Measurements from ENCODE around the gene C16orf95. TPM values are rescaled to one million over a fixed set of nuclear protein-coding genes. Genes with fewer than 3 reads are reported as not detected.

Gene C16orf95
- polyA plus RNA-seq, 2 of the 4 experiments (the other 2 are of a cell fraction), result 3.5 to 6.3 TPM

DNA sequence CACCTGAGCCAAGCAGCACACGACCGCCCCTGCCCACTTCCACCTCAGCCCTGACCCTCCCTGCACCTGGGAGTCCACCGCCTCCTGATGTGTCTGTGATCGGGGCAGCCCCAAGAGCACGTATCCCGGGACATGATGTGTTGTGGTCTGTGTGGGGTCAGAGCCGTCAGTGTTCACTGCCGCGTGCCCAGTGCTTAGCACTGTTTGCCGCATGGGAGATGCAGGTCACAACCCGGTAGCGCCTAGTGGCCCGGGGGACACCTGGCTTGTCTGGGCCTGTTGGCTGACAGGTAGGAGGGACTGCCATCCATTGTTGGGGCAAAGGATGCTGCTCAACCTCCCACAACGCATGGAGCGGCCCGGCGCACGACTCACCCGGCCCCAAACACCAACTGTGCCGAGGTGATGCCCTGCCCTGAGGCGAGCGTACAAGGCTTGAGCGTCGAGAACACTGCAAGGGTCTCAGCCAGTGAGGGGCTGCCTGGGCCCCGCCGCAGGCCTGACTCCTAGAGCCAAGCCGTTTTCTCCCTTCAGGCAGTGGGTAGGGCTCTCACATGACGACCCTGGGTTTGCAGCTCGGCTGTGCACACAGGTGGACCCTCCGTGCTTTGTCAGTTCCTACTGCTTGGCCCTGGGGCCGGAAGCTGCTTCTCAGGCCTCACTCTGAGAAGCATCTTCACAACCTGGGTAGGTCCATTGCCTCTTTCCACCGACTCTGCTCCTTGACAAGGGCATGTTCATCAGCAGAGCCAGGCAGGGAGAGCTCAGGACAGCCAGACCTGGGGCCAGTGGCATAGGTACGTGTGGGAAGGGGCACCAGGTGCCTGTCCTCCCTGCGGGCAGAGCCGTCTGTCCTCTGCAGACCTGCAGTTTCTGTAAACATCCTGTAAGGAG, 5.9 kb upstream of the C16orf95 start:
- TF ChIP-seq EHF (CRISPR knock-in tag; IDR thresholded peaks at IDR 0.05) (no peak), USF2 (IDR thresholded peaks at IDR 0.05) (no peak)
- ChIA-PET POLR2A (no interaction called here), CTCF (interaction anchor here (0.9 to 2.6 kb wide), 13 partner anchors 8 to 313 kb away, joined by 3 to 23 read pairs (median 5); partner anchors contain the start of gene FBXO31)
- DNase-seq (ENCODE audit: low read depth in 1 of 2, low spot score in 1 of 2) (no peak), FAIRE-seq (no peak), ATAC-seq (no peak)
- no peak overlapping the region for H3K4me2 ChIP-seq
- H3K4me3 ChIP-seq, result no peak overlapping the region
- H3K27ac ChIP-seq, result no peak overlapping the region
- 88% methylated on average over 26 of the region's 35 CpGs for WGBS (ENCODE audit: missing lambda C conversion rate)
- H3K4me1 ChIP-seq, result peaks cover 13% of the 10 kb centered on the region
- H3K9me3 ChIP-seq, result no peaks in the 10 kb centered on the region

DNA sequence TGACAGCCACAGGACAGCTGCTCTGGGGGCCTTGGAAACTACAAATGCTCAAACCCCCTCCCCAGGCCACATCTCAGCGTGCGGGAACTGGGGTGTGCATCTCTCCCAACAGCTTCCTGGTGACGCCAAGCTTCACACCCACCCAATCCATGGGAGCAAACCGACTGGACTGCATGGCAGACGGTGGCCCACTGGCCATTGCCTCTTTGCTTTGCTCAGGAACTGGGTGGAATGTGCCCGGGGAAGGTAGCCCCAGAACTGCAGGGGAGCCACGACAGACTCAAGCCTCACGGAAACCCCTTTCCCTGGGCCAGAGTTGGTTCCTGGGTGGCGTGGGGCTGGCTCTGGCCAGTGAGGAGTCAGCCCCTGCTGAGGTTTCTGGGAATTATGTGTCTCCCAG, 5.2 kb upstream of the C16orf95 start:
- Histone ChIP-seq H3K27ac (no peak overlapping the region), H3K4me2 (no peak overlapping the region), H3K9me3 (no peaks in the 10 kb centered on the region), H3K4me1 (peaks cover 13% of the 10 kb centered on the region), H3K4me3 (no peak overlapping the region)
- ChIA-PET CTCF (interaction anchor here (0.8 to 2.5 kb wide), 2 partner anchors 9 to 24 kb away, joined by 3 to 6 read pairs; no protein-coding TSS in a partner anchor), POLR2A (no interaction called here)
- WGBS (ENCODE audit: missing lambda C conversion rate), result 92% methylated on average over 9 of the region's 9 CpGs
- TF ChIP-seq CHD2 (IDR thresholded peaks at IDR 0.05; ENCODE audit: low read length, partially characterized antibody), result no peak
- no peak for TF ChIP-seq HEYL (CRISPR knock-in tag; IDR thresholded peaks at IDR 0.05)
- no peak for FAIRE-seq
- ATAC-seq, result no peak
- no peak for DNase-seq (ENCODE audit: low read depth in 1 of 2, low spot score in 1 of 2)

GRCh38 chr16:87321336-87322107, 4.3 kb upstream of the C16orf95 start:
- POLR2A ChIA-PET, result no interaction called here
- no peak overlapping the region for H3K27ac ChIP-seq

More at GRCh38 chr16:87321336-87322107, 4.3 kb upstream of the C16orf95 start:
- FAIRE-seq (no peak), DNase-seq (ENCODE audit: low read depth in 1 of 2, low spot score in 1 of 2) (no peak), ATAC-seq (no peak)
- Histone ChIP-seq H3K4me3 (no peak overlapping the region), H3K4me2 (no peak overlapping the region), H3K4me1 (peaks cover 13% of the 10 kb centered on the region), H3K9me3 (no peaks in the 10 kb centered on the region)
- TF ChIP-seq REST (IDR thresholded peaks at IDR 0.05), result no peak
- no peak for TF ChIP-seq JUN (IDR thresholded peaks at IDR 0.05)
- no peak for TF ChIP-seq RCOR1 (IDR thresholded peaks at IDR 0.05; ENCODE audit: low read depth, low read length)
- no peak for TF ChIP-seq RNF2 (IDR thresholded peaks at IDR 0.05; ENCODE audit: borderline replicate concordance, low read depth)
- no peak for TF ChIP-seq KDM5A (IDR thresholded peaks at IDR 0.05)
- TF ChIP-seq ZSCAN20 (CRISPR knock-in tag; IDR thresholded peaks at IDR 0.05), result no peak
- TF ChIP-seq POLR2A (IDR thresholded peaks at IDR 0.05; ENCODE audit: low read length), result no peak
- no peak for TF ChIP-seq TFCP2L1 (CRISPR knock-in tag; IDR thresholded peaks at IDR 0.05)
- no peak for TF ChIP-seq NR3C1 (IDR thresholded peaks at IDR 0.05)
- TF ChIP-seq, protein P1, sequence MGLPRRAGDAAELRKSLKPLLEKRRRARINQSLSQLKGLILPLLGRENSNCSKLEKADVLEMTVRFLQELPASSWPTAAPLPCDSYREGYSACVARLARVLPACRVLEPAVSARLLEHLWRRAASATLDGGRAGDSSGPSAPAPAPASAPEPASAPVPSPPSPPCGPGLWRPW (IDR thresholded peaks at IDR 0.05), result no peak
- no peak for TF ChIP-seq CEBPB (IDR thresholded peaks at IDR 0.05)
- TF ChIP-seq FOXS1 (CRISPR knock-in tag; IDR thresholded peaks at IDR 0.05), result no peak
- TF ChIP-seq BCL3 (IDR thresholded peaks at IDR 0.05), result no peak
- TF ChIP-seq, protein P2, sequence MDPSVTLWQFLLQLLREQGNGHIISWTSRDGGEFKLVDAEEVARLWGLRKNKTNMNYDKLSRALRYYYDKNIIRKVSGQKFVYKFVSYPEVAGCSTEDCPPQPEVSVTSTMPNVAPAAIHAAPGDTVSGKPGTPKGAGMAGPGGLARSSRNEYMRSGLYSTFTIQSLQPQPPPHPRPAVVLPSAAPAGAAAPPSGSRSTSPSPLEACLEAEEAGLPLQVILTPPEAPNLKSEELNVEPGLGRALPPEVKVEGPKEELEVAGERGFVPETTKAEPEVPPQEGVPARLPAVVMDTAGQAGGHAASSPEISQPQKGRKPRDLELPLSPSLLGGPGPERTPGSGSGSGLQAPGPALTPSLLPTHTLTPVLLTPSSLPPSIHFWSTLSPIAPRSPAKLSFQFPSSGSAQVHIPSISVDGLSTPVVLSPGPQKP (IDR thresholded peaks at IDR 0.05; ENCODE audit: low read depth, low read length), result no peak
- no peak for TF ChIP-seq CHD2 (IDR thresholded peaks at IDR 0.05; ENCODE audit: low read length, partially characterized antibody)
- CTCF ChIA-PET, result interaction anchor here (0.6 to 2.5 kb wide), 4 partner anchors 10 to 250 kb away, joined by 3 to 6 read pairs (median 3); no protein-coding TSS in a partner anchor
- WGBS (ENCODE audit: missing lambda C conversion rate), result 83% methylated on average over 20 of the region's 20 CpGs

All from A549 (cell line).